LNCAP (cell line): Measurements from ENCODE around the gene DRC7.

Source experiments
- TF ChIP-seq, protein P1 (sequence below): fragments of 450-650 bp; IDR thresholded peaks from 2 replicates; pipeline ENCODE4 v1.5.1; 2017; ENCODE audit warnings: mild to moderate bottlenecking

The DRC7 gene

DNA sequence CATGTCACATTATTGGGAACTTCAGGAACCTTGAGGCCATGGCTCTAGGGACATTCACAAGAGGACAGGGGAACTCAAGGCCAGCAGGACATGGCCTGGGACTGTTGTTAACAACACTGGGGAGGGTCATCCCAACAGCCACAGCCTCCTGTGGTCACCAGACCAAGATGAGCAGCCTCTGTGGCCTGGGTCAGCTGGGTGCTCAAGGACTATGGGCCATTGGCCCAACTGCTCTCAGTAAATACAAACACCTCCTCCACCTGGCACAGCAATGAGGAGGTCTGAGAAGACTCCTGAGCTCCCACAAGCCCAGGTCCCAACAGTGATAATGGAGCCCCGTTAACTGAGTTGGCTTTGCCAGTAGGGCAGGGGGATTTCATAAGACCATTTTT is 86.7 kb downstream of the DRC7 start:
- TF ChIP-seq, protein P1, sequence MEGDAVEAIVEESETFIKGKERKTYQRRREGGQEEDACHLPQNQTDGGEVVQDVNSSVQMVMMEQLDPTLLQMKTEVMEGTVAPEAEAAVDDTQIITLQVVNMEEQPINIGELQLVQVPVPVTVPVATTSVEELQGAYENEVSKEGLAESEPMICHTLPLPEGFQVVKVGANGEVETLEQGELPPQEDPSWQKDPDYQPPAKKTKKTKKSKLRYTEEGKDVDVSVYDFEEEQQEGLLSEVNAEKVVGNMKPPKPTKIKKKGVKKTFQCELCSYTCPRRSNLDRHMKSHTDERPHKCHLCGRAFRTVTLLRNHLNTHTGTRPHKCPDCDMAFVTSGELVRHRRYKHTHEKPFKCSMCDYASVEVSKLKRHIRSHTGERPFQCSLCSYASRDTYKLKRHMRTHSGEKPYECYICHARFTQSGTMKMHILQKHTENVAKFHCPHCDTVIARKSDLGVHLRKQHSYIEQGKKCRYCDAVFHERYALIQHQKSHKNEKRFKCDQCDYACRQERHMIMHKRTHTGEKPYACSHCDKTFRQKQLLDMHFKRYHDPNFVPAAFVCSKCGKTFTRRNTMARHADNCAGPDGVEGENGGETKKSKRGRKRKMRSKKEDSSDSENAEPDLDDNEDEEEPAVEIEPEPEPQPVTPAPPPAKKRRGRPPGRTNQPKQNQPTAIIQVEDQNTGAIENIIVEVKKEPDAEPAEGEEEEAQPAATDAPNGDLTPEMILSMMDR = no peak
